ENCODE results near the gene C1QL1. TPM values are rescaled to one million over a fixed set of nuclear protein-coding genes. Genes with fewer than 3 reads are reported as not detected.

The C1QL1 gene
- polyA plus RNA-seq, 1 donor from 2014 or later: 0.19 TPM

GRCh38 chr17:44992242-44992939, 24.3 kb upstream of the C1QL1 start:
- H3K36me3 ChIP-seq (ENCODE audit: insufficient read depth, low read length): no peaks in the 10 kb centered on the region
- H2AFZ ChIP-seq (ENCODE audit: low read depth, low read length): no peak overlapping the region
- no peak overlapping the region for H3K27ac ChIP-seq (ENCODE audit: low read length)
- no peak for TF ChIP-seq CTCF (IDR thresholded peaks at IDR 0.05; ENCODE audit: poor library complexity, severe bottlenecking)
- no peak for TF ChIP-seq RAD21 (conservative IDR thresholded peaks at IDR 0.05)
- TF ChIP-seq SMC3 (conservative IDR thresholded peaks at IDR 0.05; ENCODE audit: poor library complexity): no peak
- no peak for TF ChIP-seq MXI1 (conservative IDR thresholded peaks at IDR 0.05; ENCODE audit: poor library complexity, severe bottlenecking)
- no peak for TF ChIP-seq EZH2 (IDR thresholded peaks at IDR 0.05; ENCODE audit: borderline replicate concordance, insufficient read depth, low read length, poor library complexity, severe bottlenecking)
- TF ChIP-seq TAF1 (IDR thresholded peaks at IDR 0.05; ENCODE audit: low read depth): no peak
- TF ChIP-seq REST (IDR thresholded peaks at IDR 0.05; ENCODE audit: borderline replicate concordance): no peak
- TF ChIP-seq POLR2AphosphoS5 (IDR thresholded peaks at IDR 0.05): no peak
- TF ChIP-seq EP300 (conservative IDR thresholded peaks at IDR 0.05; ENCODE audit: poor library complexity, severe bottlenecking): no peak
- no peaks in the 10 kb centered on the region for H4K20me1 ChIP-seq (ENCODE audit: insufficient read depth)
- no peaks in the 10 kb centered on the region for H3K9me3 ChIP-seq (ENCODE audit: low read length)
- H3K27me3 ChIP-seq (ENCODE audit: insufficient read depth, low read depth, low read length): no peaks in the 10 kb centered on the region
- no peak overlapping the region for H3K4me3 ChIP-seq (ENCODE audit: low read length)
- H3K9ac ChIP-seq (ENCODE audit: low read length): no peak overlapping the region
- H3F3A ChIP-seq (ENCODE audit: insufficient read depth, low read length, poor library complexity, severe bottlenecking): no peaks in the 10 kb centered on the region
- no peak overlapping the region for H3K4me2 ChIP-seq (ENCODE audit: low read length)
- H3K9me2 ChIP-seq (ENCODE audit: insufficient read depth, low read length): no peaks in the 10 kb centered on the region
- H3K79me2 ChIP-seq (replicated peaks; ENCODE audit: insufficient read depth, low read length): no peaks in the 10 kb centered on the region

GRCh38 chr17:44990994-44991393, 22.9 kb upstream of the C1QL1 start:
- Histone ChIP-seq H3K9me2 (ENCODE audit: insufficient read depth, low read length) (no peaks in the 10 kb centered on the region), H4K20me1 (ENCODE audit: insufficient read depth) (no peaks in the 10 kb centered on the region), H3K36me3 (ENCODE audit: insufficient read depth, low read length) (no peaks in the 10 kb centered on the region), H3K27ac (ENCODE audit: low read length) (no peak overlapping the region), H3F3A (ENCODE audit: insufficient read depth, low read length, poor library complexity, severe bottlenecking) (no peaks in the 10 kb centered on the region), H2AFZ (ENCODE audit: low read depth, low read length) (no peak overlapping the region), H3K4me3 (ENCODE audit: low read length) (no peak overlapping the region), H3K9me3 (ENCODE audit: low read length) (no peaks in the 10 kb centered on the region), H3K4me2 (ENCODE audit: low read length) (no peak overlapping the region), H3K27me3 (ENCODE audit: insufficient read depth, low read depth, low read length) (no peaks in the 10 kb centered on the region), H3K79me2 (replicated peaks; ENCODE audit: insufficient read depth, low read length) (no peaks in the 10 kb centered on the region), H3K9ac (ENCODE audit: low read length) (no peak overlapping the region)
- TF ChIP-seq SMC3 (conservative IDR thresholded peaks at IDR 0.05; ENCODE audit: poor library complexity): no peak
- TF ChIP-seq MXI1 (conservative IDR thresholded peaks at IDR 0.05; ENCODE audit: poor library complexity, severe bottlenecking): no peak
- TF ChIP-seq POLR2AphosphoS5 (IDR thresholded peaks at IDR 0.05): no peak
- TF ChIP-seq TAF1 (IDR thresholded peaks at IDR 0.05; ENCODE audit: low read depth): no peak
- TF ChIP-seq RAD21 (conservative IDR thresholded peaks at IDR 0.05): no peak
- no peak for TF ChIP-seq EZH2 (IDR thresholded peaks at IDR 0.05; ENCODE audit: borderline replicate concordance, insufficient read depth, low read length, poor library complexity, severe bottlenecking)
- TF ChIP-seq REST (IDR thresholded peaks at IDR 0.05; ENCODE audit: borderline replicate concordance): no peak
- TF ChIP-seq CTCF (IDR thresholded peaks at IDR 0.05; ENCODE audit: poor library complexity, severe bottlenecking): no peak
- TF ChIP-seq EP300 (conservative IDR thresholded peaks at IDR 0.05; ENCODE audit: poor library complexity, severe bottlenecking): no peak

All from neural cell (in vitro differentiated cells).